GM10248 (cell line): ENCODE data around the gene SLC25A12.

Source experiments
- CTCF ChIA-PET: fragments of 300-600 bp; sonication (Branson Sonifier 250); formaldehyde crosslinking; extraction: SDS; loops from one replicate; lab custom pipeline; 2021; ENCODE audit warnings: antibody characterized with exemption; lab: Yijun Ruan, JAX
- POLR2A ChIA-PET: fragments of 350-650 bp; sonication (Branson Sonifier 250); formaldehyde crosslinking; extraction: SDS; loops from one replicate; lab custom pipeline; 2020; ENCODE audit warnings: antibody characterized with exemption; lab: Yijun Ruan, JAX
- DNase-seq: peaks from one replicate; pipeline ENCODE4 v3.0.0; 2012; ENCODE audit errors: extremely low spot score
- TF ChIP-seq, protein P1 (sequence below): IDR thresholded peaks from 2 replicates; pipeline ENCODE4 v1.5.1; 2012; ENCODE audit warnings: mild to moderate bottlenecking, low read depth; ENCODE audit errors: extremely low read depth, missing control alignments, control extremely low read depth

The SLC25A12 gene

GRCh38 chr2:171893196-171893823 is 734 bp downstream of the SLC25A12 start:
- DNase-seq: no peak
- POLR2A ChIA-PET: interaction anchor here (0.5 kb wide), 1 partner anchor 190 kb away, joined by 3 read pairs; no protein-coding TSS in a partner anchor
- CTCF ChIA-PET: interaction anchor here (1.1 to 2.3 kb wide), 6 partner anchors 8 to 189 kb away, joined by 3 to 14 read pairs (median 5); partner anchors contain the start of gene HAT1

DNA sequence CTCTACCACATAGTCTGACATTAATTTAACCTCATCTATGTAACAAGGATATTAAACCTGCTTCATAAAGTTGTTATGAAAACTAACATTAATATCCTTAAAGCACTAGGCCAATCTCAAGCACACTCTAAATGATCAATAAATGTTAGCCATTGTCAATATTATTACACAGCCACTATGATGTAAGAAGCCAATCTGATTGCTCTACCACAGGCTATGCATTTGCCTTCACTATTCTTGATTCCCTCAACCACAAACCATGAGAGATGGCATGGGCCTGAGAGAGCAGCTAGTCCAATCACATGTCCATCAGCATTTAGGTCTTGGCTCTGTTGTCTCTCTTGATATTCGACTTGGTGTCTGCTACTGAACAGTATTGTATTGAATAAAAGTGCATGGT is 4.2 kb downstream of the SLC25A12 start:
- ChIA-PET POLR2A (no interaction called here), CTCF (interaction anchor here (0.9 to 2.0 kb wide), 2 partner anchors 9 to 10 kb away, joined by 3 to 6 read pairs; no protein-coding TSS in a partner anchor)
- DNase-seq: no peak
- TF ChIP-seq, protein P1, sequence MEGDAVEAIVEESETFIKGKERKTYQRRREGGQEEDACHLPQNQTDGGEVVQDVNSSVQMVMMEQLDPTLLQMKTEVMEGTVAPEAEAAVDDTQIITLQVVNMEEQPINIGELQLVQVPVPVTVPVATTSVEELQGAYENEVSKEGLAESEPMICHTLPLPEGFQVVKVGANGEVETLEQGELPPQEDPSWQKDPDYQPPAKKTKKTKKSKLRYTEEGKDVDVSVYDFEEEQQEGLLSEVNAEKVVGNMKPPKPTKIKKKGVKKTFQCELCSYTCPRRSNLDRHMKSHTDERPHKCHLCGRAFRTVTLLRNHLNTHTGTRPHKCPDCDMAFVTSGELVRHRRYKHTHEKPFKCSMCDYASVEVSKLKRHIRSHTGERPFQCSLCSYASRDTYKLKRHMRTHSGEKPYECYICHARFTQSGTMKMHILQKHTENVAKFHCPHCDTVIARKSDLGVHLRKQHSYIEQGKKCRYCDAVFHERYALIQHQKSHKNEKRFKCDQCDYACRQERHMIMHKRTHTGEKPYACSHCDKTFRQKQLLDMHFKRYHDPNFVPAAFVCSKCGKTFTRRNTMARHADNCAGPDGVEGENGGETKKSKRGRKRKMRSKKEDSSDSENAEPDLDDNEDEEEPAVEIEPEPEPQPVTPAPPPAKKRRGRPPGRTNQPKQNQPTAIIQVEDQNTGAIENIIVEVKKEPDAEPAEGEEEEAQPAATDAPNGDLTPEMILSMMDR: no peak

More at GRCh38 chr2:171893196-171893823, 734 bp downstream of the SLC25A12 start:
- TF ChIP-seq, protein P1: no peak

GRCh38 chr2:171889333-171889732 is 4.7 kb downstream of the SLC25A12 start:
- TF ChIP-seq, protein P1: no peak
- no peak for DNase-seq
- CTCF ChIA-PET: interaction anchor here (0.9 to 2.0 kb wide), 2 partner anchors 8 to 10 kb away, joined by 3 to 6 read pairs; no protein-coding TSS in a partner anchor
- POLR2A ChIA-PET: no interaction called here

DNA sequence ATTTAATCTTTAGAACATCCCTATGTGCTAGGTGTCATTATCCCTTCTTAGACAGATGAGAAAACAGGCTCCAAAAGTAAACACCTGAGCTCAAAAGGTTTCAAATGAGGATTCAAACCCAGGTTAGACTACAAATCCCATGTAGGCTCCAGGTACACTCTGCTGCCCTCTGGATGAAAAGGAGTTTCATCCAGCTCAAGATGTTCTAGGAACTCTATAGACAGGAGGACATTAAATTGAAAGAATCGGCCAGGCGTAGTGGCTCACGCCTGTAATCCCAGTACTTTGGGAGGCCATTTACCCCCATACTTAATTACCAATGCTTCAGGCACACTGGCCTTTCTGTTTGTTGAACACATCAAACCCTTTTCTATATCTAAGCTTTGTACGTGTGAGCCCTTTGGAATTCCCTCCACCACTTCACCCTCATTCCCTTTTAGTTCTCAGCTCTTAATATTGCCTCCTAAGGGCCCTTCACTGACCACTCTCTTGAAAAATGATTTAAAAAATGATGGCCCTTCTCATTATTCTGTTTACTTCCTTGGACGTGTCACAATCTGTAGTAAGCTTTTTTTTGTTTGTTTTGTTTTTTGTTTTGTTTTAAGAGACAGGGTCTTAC is 10.7 kb downstream of the SLC25A12 start:
- CTCF ChIA-PET: interaction anchor here (0.8 to 3.4 kb wide), 5 partner anchors 10 to 219 kb away, joined by 3 to 17 read pairs (median 3); partner anchors contain the start of genes DLX2 and SLC25A12
- POLR2A ChIA-PET: no interaction called here

GRCh38 chr2:171882089-171882769 is 11.8 kb downstream of the SLC25A12 start:
- TF ChIP-seq, protein P1: no peak
- POLR2A ChIA-PET: no interaction called here
- CTCF ChIA-PET: interaction anchor here (1.1 to 3.4 kb wide), 6 partner anchors 11 to 221 kb away, joined by 3 to 17 read pairs (median 3); partner anchors contain the start of gene DLX2
- DNase-seq: no peak

More for the DNA sequence above, 10.7 kb downstream of the SLC25A12 start:
- TF ChIP-seq, protein P1: no peak
- no peak for DNase-seq

DNA sequence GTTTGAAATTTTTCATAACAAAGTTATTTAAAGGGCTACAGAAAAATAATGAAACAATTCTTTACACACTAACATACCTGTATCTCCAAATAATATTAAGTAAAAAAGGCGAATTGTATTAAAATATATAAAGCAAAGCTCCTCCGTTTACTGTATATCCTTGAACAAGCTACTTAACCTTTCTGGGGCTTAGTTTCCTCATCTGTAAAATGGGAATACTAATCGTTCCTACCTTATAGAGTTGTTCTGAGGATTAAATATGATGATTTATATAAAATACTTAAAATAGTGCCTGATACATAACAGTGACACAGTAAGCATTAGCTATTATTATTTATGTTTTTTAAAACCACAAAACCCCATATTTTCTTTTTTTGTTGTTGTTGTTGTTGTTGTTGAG is 13.3 kb downstream of the SLC25A12 start:
- DNase-seq: no peak
- ChIA-PET CTCF (interaction anchor here (1.1 to 3.4 kb wide), 5 partner anchors 9 to 33 kb away, joined by 3 to 17 read pairs (median 3); no protein-coding TSS in a partner anchor), POLR2A (no interaction called here)
- TF ChIP-seq, protein P1: no peak
